Vagina (tissue), 2 donors: ENCODE results near the gene TULP4. TPM values are rescaled to one million over a fixed set of nuclear protein-coding genes. Genes with fewer than 3 reads are reported as not detected.

Experiments
- DNase-seq, 2 donors: peaks; one replicate each; pipeline ENCODE4 v3.0.0-alpha.2; 2017; ENCODE audit errors: extremely low spot score in 2 of 2
- H3K27ac ChIP-seq: fragments of 200-600 bp; sonication (generic); one replicate; pipeline ENCODE4 v1.5.1; 2019
- H3K27me3 ChIP-seq: fragments of 200-600 bp; sonication (generic); one replicate; pipeline ENCODE4 v1.5.1; 2019
- H3K36me3 ChIP-seq, 2 donors: fragments of 200-600 bp; sonication (generic); one replicate each; pipeline ENCODE4 v1.5.1; 2017 to 2019
- H3K4me1 ChIP-seq: fragments of 200-600 bp; sonication (generic); one replicate; pipeline ENCODE4 v1.5.1; 2019
- H3K4me3 ChIP-seq, 2 donors: fragments of 200-600 bp; sonication (generic); 1 replicate in 1 of 2; 2 replicates in 1 of 2; pipeline ENCODE4 v1.5.1; 2016 to 2019
- H3K9me3 ChIP-seq: fragments of 200-600 bp; sonication (generic); one replicate; pipeline ENCODE4 v1.5.1; 2019
- CTCF ChIP-seq, 3 experiments: fragments of 450-650 bp in 2 of 3; fragments of 200-600 bp in 1 of 3; sonication (generic) in 1 of 3; IDR thresholded peaks; one replicate each; pipeline ENCODE4 v1.5.1; 2017 to 2019; ENCODE audit warnings: antibody characterized with exemption in 3 of 3, mild to moderate bottlenecking in 2 of 3, moderate library complexity in 2 of 3
- POLR2A ChIP-seq, 2 donors: fragments of 450-650 bp; IDR thresholded peaks; one replicate each; pipeline ENCODE4 v1.6.1; 2017; ENCODE audit warnings: antibody characterized with exemption in 2 of 2, mild to moderate bottlenecking in 2 of 2, moderate library complexity in 2 of 2
- POLR2AphosphoS5 ChIP-seq, 2 donors: sonication (generic); formaldehyde crosslinking; IDR thresholded peaks; one replicate each; pipeline ENCODE4 v1.9.0; 2017; ENCODE audit warnings: antibody characterized with exemption in 2 of 2, mild to moderate bottlenecking in 2 of 2, low read depth in 1 of 2; ENCODE audit not compliant: insufficient read depth in 1 of 2
- intact Hi-C: fragments of 100-400 bp; cut with DNase I; formaldehyde crosslinking; loops from one replicate; pipeline ENCODE4 v1.15.1; 2023
- total RNA-seq: library from RNA; depleted of rRNA; stranded (reverse); fragments of >200 nt; gene quantifications from one replicate; pipeline ENCODE4 v1.2.3, GENCODE V29; 2016

Gene TULP4
- total RNA-seq, 1 donor from 2014 or later = 79.8 TPM

DNA sequence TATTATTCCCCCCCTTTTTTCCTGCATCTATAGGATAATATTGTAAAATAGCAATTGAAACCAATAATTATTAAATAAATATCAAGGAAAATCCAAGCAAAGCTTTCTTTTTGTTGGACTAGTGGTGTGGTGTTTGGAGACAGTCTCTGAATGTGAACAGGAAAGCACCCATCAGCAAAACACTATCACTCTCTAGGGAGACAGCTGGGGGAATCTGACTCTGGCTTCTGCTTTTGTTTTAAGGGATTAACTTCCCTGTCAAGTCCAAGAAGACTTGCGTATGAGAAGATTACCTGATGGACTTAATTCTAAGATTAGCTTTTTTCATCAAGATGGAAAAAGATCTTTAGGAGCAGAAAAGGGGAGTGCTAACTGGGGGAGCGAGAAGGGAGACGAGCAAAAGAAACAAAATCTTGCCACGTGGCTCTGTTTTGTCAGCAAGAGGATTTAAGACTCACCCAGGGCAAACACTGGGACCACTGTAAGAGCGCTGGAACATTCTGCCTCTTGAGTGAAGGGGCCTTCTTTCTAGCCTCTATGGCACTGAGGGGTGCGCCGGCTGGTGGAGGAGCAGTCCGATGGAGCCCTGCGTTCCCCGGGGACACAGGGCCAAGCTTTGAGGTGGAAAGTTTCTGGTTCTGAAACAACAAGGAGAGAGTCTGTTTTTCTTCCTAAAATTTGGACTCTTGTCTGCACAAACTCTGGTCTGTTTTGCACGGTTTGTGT lies 570 bp downstream of the TULP4 start:
- DNase-seq = no peak
- intact Hi-C loops = no loop called here
- Histone ChIP-seq H3K27me3 (no peaks in the 10 kb centered on the region), H3K4me1 (no peaks in the 10 kb centered on the region), H3K9me3 (peaks cover 4% of the 10 kb centered on the region), H3K4me3 (no peak overlapping the region), H3K27ac (no peak overlapping the region), H3K36me3 (peaks cover 0 to 4% of the 10 kb centered on the region in 2 donors)
- TF ChIP-seq POLR2A (IDR thresholded peaks at IDR 0.05) = no peak
- TF ChIP-seq POLR2AphosphoS5 (IDR thresholded peaks at IDR 0.05; ENCODE audit: insufficient read depth in 1 of 2, low read depth in 1 of 2) = no peak
- no peak for TF ChIP-seq CTCF (IDR thresholded peaks at IDR 0.05)

DNA sequence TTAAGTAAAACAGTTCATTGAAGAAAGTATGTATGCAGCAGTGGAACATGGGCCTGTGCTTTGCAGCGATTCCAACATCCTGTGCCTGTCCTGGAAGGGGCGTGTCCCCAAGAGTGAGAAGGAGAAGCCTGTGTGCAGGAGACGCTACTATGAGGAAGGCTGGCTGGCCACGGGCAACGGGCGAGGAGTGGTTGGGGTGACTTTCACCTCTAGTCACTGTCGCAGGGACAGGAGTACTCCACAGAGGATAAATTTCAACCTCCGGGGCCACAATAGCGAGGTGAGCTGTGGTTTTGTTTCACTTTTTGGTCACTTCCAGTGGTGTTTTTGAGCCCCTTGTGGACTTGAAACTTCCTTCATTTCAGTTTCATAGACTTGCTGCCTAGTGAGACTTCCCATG lies 1.7 kb downstream of the TULP4 start:
- DNase-seq = no peak
- Histone ChIP-seq H3K9me3 (peaks cover 4% of the 10 kb centered on the region), H3K36me3 (peaks cover 0 to 4% of the 10 kb centered on the region in 2 donors), H3K4me3 (no peak overlapping the region), H3K27me3 (no peaks in the 10 kb centered on the region), H3K4me1 (no peaks in the 10 kb centered on the region), H3K27ac (no peak overlapping the region)
- intact Hi-C loops = no loop called here
- TF ChIP-seq POLR2AphosphoS5 (IDR thresholded peaks at IDR 0.05; ENCODE audit: insufficient read depth in 1 of 2, low read depth in 1 of 2) = no peak
- no peak for TF ChIP-seq CTCF (IDR thresholded peaks at IDR 0.05)
- no peak for TF ChIP-seq POLR2A (IDR thresholded peaks at IDR 0.05)

DNA sequence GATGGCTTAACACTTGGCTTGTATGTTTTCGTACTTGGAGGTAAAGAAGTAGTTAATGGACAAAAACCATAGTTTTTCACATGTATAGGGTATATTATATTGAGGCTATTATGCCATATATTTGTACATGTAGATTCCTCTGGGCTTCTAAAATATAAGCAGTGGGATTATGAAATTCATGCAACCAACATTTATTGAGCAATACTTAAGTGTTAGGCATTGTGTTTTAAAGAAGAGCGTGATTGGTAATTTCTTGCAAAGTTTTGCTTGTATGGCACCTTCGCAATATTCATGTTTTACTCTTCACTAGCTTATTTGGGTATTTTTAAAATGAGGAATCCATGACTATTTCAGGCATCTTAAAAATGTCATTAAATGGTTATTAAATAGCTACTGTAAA lies 2.5 kb downstream of the TULP4 start:
- intact Hi-C loops = no loop called here
- Histone ChIP-seq H3K27ac (no peak overlapping the region), H3K27me3 (no peaks in the 10 kb centered on the region), H3K9me3 (peaks cover 4% of the 10 kb centered on the region), H3K4me1 (no peaks in the 10 kb centered on the region), H3K36me3 (peaks cover 0 to 4% of the 10 kb centered on the region in 2 donors), H3K4me3 (no peak overlapping the region)
- no peak for DNase-seq
- TF ChIP-seq POLR2AphosphoS5 (IDR thresholded peaks at IDR 0.05; ENCODE audit: insufficient read depth in 1 of 2, low read depth in 1 of 2) (no peak), POLR2A (IDR thresholded peaks at IDR 0.05) (no peak), CTCF (IDR thresholded peaks at IDR 0.05) (no peak)

GRCh38 chr6:158316022-158316421 lies 3.8 kb downstream of the TULP4 start:
- Histone ChIP-seq H3K27me3 (no peaks in the 10 kb centered on the region), H3K4me1 (peaks cover 4% of the 10 kb centered on the region), H3K9me3 (peaks cover 4% of the 10 kb centered on the region), H3K36me3 (peaks cover 0 to 4% of the 10 kb centered on the region in 2 donors), H3K27ac (no peak overlapping the region), H3K4me3 (no peak overlapping the region)
- no peak for DNase-seq
- intact Hi-C loops = no loop called here
- no peak for TF ChIP-seq CTCF (IDR thresholded peaks at IDR 0.05)
- no peak for TF ChIP-seq POLR2AphosphoS5 (IDR thresholded peaks at IDR 0.05; ENCODE audit: insufficient read depth in 1 of 2, low read depth in 1 of 2)
- no peak for TF ChIP-seq POLR2A (IDR thresholded peaks at IDR 0.05)

DNA sequence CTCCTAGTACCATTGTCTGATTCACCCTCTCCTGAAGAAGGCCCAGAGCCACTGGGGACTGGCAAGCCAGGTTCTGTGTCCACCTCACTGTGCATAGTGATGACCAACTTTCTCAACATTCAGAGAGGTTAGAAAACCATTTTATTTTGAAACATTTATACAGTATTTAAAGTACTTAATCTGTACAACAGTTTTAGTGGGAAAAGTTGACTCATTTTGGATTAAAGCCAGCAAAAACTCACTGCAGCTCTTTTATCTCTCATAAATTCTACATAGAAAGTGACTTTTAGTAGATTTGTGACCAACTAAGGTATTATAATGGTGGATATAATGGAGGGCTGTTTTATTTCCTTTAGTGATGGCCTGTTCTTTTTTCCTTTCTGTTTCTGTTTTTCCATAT lies 9.7 kb downstream of the TULP4 start:
- H3K27me3 ChIP-seq = no peaks in the 10 kb centered on the region
- DNase-seq = no peak
- peaks cover 32% of the 10 kb centered on the region for H3K4me1 ChIP-seq
- no peak overlapping the region for H3K27ac ChIP-seq
- intact Hi-C loops = no loop called here
- H3K9me3 ChIP-seq = no peaks in the 10 kb centered on the region
- H3K36me3 ChIP-seq = no peaks in the 10 kb centered on the region
- no peak for TF ChIP-seq POLR2AphosphoS5 (IDR thresholded peaks at IDR 0.05; ENCODE audit: insufficient read depth in 1 of 2, low read depth in 1 of 2)
- no peak for TF ChIP-seq CTCF (IDR thresholded peaks at IDR 0.05)
- TF ChIP-seq POLR2A (IDR thresholded peaks at IDR 0.05) = no peak
- H3K4me3 ChIP-seq = no peak overlapping the region
